ENCODE data around the gene HHATL. TPM values are rescaled to one million over a fixed set of nuclear protein-coding genes. Genes with fewer than 3 reads are reported as not detected.

The HHATL gene
- polyA plus RNA-seq, 1 experiment: not detected

DNA sequence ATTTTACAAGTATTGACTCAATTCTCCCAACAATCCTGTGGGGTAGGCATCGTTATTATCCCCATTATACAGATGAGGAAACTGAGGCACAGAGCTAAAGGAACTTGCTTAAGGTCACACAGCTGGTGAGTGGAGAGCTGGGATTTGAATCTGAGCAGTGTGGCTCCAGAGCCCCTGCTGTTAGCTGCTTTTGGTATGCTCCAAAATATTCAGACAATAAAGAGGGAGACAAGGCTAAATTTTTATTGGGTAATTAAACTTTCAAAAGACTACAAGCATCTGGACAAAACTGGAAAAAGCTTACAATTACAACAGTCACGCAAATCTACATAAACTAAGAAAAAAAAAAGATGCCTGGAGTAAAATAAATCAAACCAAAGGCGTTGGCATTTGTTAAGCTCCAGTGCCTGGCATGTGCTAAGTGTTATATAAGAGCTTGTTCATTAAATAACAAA is 42.7 kb upstream of the HHATL start:
- no peak overlapping the region for H3K4me3 ChIP-seq (ENCODE audit: low read depth, low read length)
- TF ChIP-seq, protein P1, sequence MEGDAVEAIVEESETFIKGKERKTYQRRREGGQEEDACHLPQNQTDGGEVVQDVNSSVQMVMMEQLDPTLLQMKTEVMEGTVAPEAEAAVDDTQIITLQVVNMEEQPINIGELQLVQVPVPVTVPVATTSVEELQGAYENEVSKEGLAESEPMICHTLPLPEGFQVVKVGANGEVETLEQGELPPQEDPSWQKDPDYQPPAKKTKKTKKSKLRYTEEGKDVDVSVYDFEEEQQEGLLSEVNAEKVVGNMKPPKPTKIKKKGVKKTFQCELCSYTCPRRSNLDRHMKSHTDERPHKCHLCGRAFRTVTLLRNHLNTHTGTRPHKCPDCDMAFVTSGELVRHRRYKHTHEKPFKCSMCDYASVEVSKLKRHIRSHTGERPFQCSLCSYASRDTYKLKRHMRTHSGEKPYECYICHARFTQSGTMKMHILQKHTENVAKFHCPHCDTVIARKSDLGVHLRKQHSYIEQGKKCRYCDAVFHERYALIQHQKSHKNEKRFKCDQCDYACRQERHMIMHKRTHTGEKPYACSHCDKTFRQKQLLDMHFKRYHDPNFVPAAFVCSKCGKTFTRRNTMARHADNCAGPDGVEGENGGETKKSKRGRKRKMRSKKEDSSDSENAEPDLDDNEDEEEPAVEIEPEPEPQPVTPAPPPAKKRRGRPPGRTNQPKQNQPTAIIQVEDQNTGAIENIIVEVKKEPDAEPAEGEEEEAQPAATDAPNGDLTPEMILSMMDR (IDR thresholded peaks at IDR 0.05; ENCODE audit: insufficient read depth, low read depth, low read length): no peak
- ChIA-PET CTCF (interaction anchor here (0.6 to 3.2 kb wide), 15 partner anchors 9 to 174 kb away, joined by 3 to 30 read pairs (median 4); partner anchors contain the start of gene ZBTB47), POLR2A (interaction anchor here (0.6 kb wide), 1 partner anchor 270 kb away, joined by 3 read pairs; no protein-coding TSS in a partner anchor)
- DNase-seq (ENCODE audit: low read depth): peak; percentile 42
- no peaks in the 10 kb centered on the region for H3K36me3 ChIP-seq (ENCODE audit: control insufficient read depth, insufficient read depth, low read length)
- H3K27me3 ChIP-seq (ENCODE audit: control insufficient read depth, insufficient read depth, low read length): 0 out of 2 replicates have a peak, but pooled peaks cover 1% of the 10 kb centered on the region

GRCh38 chr3:42743204-42743995 is 40.8 kb upstream of the HHATL start:
- H3K36me3 ChIP-seq (ENCODE audit: control insufficient read depth, insufficient read depth, low read length): no peaks in the 10 kb centered on the region
- H3K4me3 ChIP-seq (ENCODE audit: low read depth, low read length): no peak overlapping the region
- POLR2A ChIA-PET: no interaction called here
- TF ChIP-seq, protein P1 (IDR thresholded peaks at IDR 0.05; ENCODE audit: insufficient read depth, low read depth, low read length): no peak
- 0 out of 2 replicates have a peak, but pooled peaks cover 1% of the 10 kb centered on the region for H3K27me3 ChIP-seq (ENCODE audit: control insufficient read depth, insufficient read depth, low read length)
- DNase-seq (ENCODE audit: low read depth): no peak
- CTCF ChIA-PET: interaction anchor here (0.7 to 3.2 kb wide), 18 partner anchors 8 to 196 kb away, joined by 3 to 30 read pairs (median 5); no protein-coding TSS in a partner anchor

GRCh38 chr3:42742688-42743087 is 40.1 kb upstream of the HHATL start:
- 0 out of 2 replicates have a peak, but pooled peaks cover 1% of the 10 kb centered on the region for H3K27me3 ChIP-seq (ENCODE audit: control insufficient read depth, insufficient read depth, low read length)
- H3K36me3 ChIP-seq (ENCODE audit: control insufficient read depth, insufficient read depth, low read length): no peaks in the 10 kb centered on the region
- DNase-seq (ENCODE audit: low read depth): no peak
- ChIA-PET CTCF (interaction anchor here (0.9 to 2.6 kb wide), 6 partner anchors 10 to 195 kb away, joined by 3 to 8 read pairs (median 5); no protein-coding TSS in a partner anchor), POLR2A (no interaction called here)
- no peak overlapping the region for H3K4me3 ChIP-seq (ENCODE audit: low read depth, low read length)
- TF ChIP-seq, protein P1 (IDR thresholded peaks at IDR 0.05; ENCODE audit: insufficient read depth, low read depth, low read length): no peak

DNA sequence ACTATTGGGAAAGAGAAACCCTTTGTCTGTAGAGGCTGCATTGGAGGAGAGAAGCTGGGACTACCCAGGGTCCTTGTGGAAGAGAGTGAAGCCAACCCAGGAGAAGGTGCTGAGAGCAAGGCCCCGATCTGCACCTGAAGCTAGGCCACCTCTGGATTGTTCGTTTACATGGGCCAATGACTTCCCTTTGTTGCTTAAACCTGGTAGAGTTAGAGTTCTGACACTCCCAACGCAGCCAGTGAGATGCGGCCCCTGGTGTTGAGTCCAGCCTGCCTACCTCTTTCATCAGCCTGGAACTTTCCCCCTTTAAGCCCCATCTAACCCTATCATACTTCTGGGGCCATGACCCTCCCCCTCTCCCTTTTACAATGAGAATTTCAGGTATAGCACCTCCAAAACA is 39.7 kb upstream of the HHATL start:
- Histone ChIP-seq H3K27me3 (ENCODE audit: control insufficient read depth, insufficient read depth, low read length) (0 out of 2 replicates have a peak, but pooled peaks cover 1% of the 10 kb centered on the region), H3K4me3 (ENCODE audit: low read depth, low read length) (no peak overlapping the region), H3K36me3 (ENCODE audit: control insufficient read depth, insufficient read depth, low read length) (no peaks in the 10 kb centered on the region)
- no peak for DNase-seq (ENCODE audit: low read depth)
- POLR2A ChIA-PET: no interaction called here
- TF ChIP-seq, protein P1 (IDR thresholded peaks at IDR 0.05; ENCODE audit: insufficient read depth, low read depth, low read length): no peak
- CTCF ChIA-PET: interaction anchor here (0.6 to 2.6 kb wide), 7 partner anchors 12 to 195 kb away, joined by 3 to 8 read pairs (median 4); no protein-coding TSS in a partner anchor

DNA sequence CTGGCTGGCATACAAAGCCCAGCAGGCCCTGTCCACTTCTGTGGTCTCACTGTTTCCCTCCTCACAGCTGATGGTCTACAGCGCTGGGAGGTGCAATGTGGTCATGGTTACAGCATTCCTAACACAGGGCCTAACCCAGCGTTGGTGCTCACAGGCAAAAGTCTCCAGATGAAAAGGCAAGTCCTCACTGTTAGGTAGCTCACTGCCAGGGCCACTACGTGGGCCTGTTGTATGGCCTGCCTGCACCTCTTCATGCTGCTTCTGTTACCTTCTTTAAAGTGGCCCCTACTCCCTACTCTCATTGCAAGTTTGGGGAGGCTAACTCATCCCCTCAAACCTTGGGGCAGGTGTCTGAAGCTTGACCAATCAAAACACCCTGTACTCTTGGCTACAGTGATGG is 39.2 kb upstream of the HHATL start:
- no peak for DNase-seq (ENCODE audit: low read depth)
- Histone ChIP-seq H3K4me3 (ENCODE audit: low read depth, low read length) (no peak overlapping the region), H3K27me3 (ENCODE audit: control insufficient read depth, insufficient read depth, low read length) (0 out of 2 replicates have a peak, but pooled peaks cover 1% of the 10 kb centered on the region), H3K36me3 (ENCODE audit: control insufficient read depth, insufficient read depth, low read length) (no peaks in the 10 kb centered on the region)
- CTCF ChIA-PET: interaction anchor here (0.6 to 1.8 kb wide), 5 partner anchors 12 to 83 kb away, joined by 3 to 7 read pairs (median 3); no protein-coding TSS in a partner anchor
- POLR2A ChIA-PET: no interaction called here
- TF ChIP-seq, protein P1 (IDR thresholded peaks at IDR 0.05; ENCODE audit: insufficient read depth, low read depth, low read length): no peak

Data from BJ (cell line).